ENCODE results near the gene CEP131. TPM values are rescaled to one million over a fixed set of nuclear protein-coding genes. Genes with fewer than 3 reads are reported as not detected.

Gene CEP131
- total and polyA plus RNA-seq, 2 donors (not counting 3 experiments of a cell fraction or from before 2014, with no cell fraction given) = 5.3 to 17.9 TPM

DNA sequence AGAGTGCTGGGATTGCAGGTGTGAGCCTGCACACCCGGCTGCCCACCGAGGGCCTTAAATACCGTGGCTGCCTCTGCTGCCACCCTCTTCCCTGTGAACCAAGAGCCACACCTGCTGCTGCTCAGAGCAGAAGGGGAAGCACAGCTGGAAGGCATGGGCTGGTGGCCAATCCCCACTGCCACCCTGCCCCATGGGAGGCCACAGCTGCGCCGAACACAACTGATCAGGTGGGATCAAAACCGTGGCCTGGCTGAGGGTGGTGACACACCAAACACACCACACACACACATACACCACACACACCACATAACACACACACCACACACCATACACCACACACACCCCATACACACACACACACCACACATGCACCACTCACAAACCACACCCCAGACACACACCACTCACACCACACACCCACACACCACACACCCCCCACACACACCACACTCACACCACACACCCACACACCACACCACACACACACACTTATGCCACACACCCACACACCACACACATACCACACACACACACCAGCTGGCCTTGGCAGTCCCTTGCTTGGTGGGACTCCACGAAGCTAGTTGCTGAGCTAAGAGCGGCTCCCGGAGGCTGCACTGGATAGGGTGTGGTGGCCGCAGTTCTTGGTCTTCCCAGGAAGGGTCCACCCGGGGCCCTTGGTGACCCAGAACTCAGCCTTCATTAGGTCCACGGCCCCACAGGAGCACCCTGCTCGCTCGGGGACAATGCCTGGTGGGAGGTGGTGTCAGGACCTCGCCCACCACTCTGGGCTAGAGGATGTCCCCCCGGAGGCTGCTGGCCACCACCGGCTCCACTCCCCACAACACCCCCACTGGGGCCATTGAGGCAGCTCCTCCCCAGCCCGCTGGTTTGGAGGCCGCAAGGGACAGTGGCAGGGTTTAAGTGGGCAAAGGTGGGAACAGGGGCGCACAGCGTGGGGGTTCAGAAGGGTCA is 14.9 kb downstream of the CEP131 start:
- Histone ChIP-seq H3K27me3 (ENCODE audit: control insufficient read depth in 2 of 2, insufficient read depth in 2 of 2, low read length in 2 of 2) (no peaks in the 10 kb centered on the region), H2AFZ (ENCODE audit: low read depth, low read length) (no peak overlapping the region), H4K20me1 (replicated peaks; ENCODE audit: control insufficient read depth, extremely low read depth, insufficient read depth, low read length) (no peaks in the 10 kb centered on the region), H3K4me1 (ENCODE audit: control insufficient read depth, extremely low read depth, insufficient read depth, low read length) (peaks cover 6% of the 10 kb centered on the region), H3K9ac (replicated peaks; ENCODE audit: extremely low read depth, insufficient read depth, low read length) (no peak overlapping the region), H3K27ac (ENCODE audit: insufficient read depth, low read depth, low read length) (no peak overlapping the region), H3K9me3 (replicated peaks; ENCODE audit: control insufficient read depth, insufficient read depth, low read length) (no peaks in the 10 kb centered on the region), H3K36me3 (ENCODE audit: control insufficient read depth in 2 of 2, extremely low read depth in 1 of 2, insufficient read depth in 2 of 2, low read length in 2 of 2) (peaks cover 0 to 4% of the 10 kb centered on the region in 2 experiments), H3K4me2 (ENCODE audit: insufficient read depth, low read length) (no peak overlapping the region), H3K79me2 (ENCODE audit: control insufficient read depth, insufficient read depth, low read length) (no peaks in the 10 kb centered on the region), H3K9me1 (replicated peaks; ENCODE audit: control insufficient read depth, extremely low read depth, insufficient read depth, low read length) (no peaks in the 10 kb centered on the region), H3K4me3 (replicated peaks in 1 of 3; ENCODE audit: insufficient read depth in 1 of 3, low read depth in 1 of 3, low read length in 3 of 3) (no peak overlapping the region)
- CTCF ChIA-PET = interaction anchor here (0.8 to 1.1 kb wide), 2 partner anchors 9 to 50 kb away, joined by 3 to 4 read pairs; no protein-coding TSS in a partner anchor
- intact Hi-C loops (cut with micrococcal nuclease) (no loop called here), dilution Hi-C loops (cut with MboI; ENCODE audit: extremely low pct_ligation_motif_present, low sequenced_read_pairs) (no loop called here)
- POLR2A ChIA-PET = no interaction called here
- no TSS peak for BruUV-seq (replicated peaks)
- FAIRE-seq = no peak
- TF ChIP-seq EZH2 (IDR thresholded peaks at IDR 0.05; ENCODE audit: borderline replicate concordance, low read depth, low read length, severe bottlenecking) (no peak), JUN (IDR thresholded peaks at IDR 0.05; ENCODE audit: borderline replicate concordance, insufficient read depth, insufficient read length, low read depth) (no peak), GATA2 (IDR thresholded peaks at IDR 0.05; ENCODE audit: insufficient read depth, insufficient read length, low read depth, low read length) (no peak), MYC (IDR thresholded peaks at IDR 0.05; ENCODE audit: low read depth, low read length) (no peak), POLR2AphosphoS5 (IDR thresholded peaks at IDR 0.05; ENCODE audit: insufficient read depth, low read depth, low read length) (no peak), POLR2A (IDR thresholded peaks at IDR 0.05; ENCODE audit: low read depth, low read length) (no peak), FOS (IDR thresholded peaks at IDR 0.05; ENCODE audit: borderline replicate concordance, insufficient read depth, low read length) (no peak)
- TF ChIP-seq, protein P1, sequence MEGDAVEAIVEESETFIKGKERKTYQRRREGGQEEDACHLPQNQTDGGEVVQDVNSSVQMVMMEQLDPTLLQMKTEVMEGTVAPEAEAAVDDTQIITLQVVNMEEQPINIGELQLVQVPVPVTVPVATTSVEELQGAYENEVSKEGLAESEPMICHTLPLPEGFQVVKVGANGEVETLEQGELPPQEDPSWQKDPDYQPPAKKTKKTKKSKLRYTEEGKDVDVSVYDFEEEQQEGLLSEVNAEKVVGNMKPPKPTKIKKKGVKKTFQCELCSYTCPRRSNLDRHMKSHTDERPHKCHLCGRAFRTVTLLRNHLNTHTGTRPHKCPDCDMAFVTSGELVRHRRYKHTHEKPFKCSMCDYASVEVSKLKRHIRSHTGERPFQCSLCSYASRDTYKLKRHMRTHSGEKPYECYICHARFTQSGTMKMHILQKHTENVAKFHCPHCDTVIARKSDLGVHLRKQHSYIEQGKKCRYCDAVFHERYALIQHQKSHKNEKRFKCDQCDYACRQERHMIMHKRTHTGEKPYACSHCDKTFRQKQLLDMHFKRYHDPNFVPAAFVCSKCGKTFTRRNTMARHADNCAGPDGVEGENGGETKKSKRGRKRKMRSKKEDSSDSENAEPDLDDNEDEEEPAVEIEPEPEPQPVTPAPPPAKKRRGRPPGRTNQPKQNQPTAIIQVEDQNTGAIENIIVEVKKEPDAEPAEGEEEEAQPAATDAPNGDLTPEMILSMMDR (IDR thresholded peaks at IDR 0.05; ENCODE audit: extremely low read depth in 1 of 2, insufficient read depth in 1 of 2, low read depth in 1 of 2, low read length in 2 of 2) = no peak
- TF ChIP-seq, protein P2, sequence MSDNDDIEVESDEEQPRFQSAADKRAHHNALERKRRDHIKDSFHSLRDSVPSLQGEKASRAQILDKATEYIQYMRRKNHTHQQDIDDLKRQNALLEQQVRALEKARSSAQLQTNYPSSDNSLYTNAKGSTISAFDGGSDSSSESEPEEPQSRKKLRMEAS (IDR thresholded peaks at IDR 0.05; ENCODE audit: insufficient read depth, insufficient read length) = no peak
- DNase-seq (ENCODE audit: low read depth, low spot score) = no peak
